ENCODE results near the gene SFMBT2.

GRCh38 chr10:7317786-7318446 lies 92.9 kb downstream of the SFMBT2 start:
- TF ChIP-seq CTCF (IDR thresholded peaks at IDR 0.05), result no peak
- no peak for TF ChIP-seq POLR2A (IDR thresholded peaks at IDR 0.05; ENCODE audit: low read depth)
- no peak for TF ChIP-seq POLR2AphosphoS5 (IDR thresholded peaks at IDR 0.05)
- TF ChIP-seq EP300 (IDR thresholded peaks at IDR 0.05), result no peak

Measured in esophagus muscularis mucosa (tissue), 4 donors.